Liver (tissue), 3 donors: ENCODE results near the gene SGO1.

ENCODE experiments used
- ATF3 ChIP-seq: IDR thresholded peaks from 2 replicates; pipeline ENCODE4 v1.6.1; 2016; ENCODE audit warnings: antibody characterized with exemption
- CTCF ChIP-seq: fragments of 150-350 bp; IDR thresholded peaks from 2 replicates; pipeline ENCODE4 v1.5.1; 2017; ENCODE audit warnings: improper control_type of control experiment, low read depth, low read length; ENCODE audit not compliant: missing input control
- GABPA ChIP-seq, 2 donors: IDR thresholded peaks in 1 of 2; conservative IDR thresholded peaks in 1 of 2; 2 replicates each; pipeline ENCODE4 v1.6.1; 2016; ENCODE audit warnings: antibody characterized with exemption in 2 of 2, mild to moderate bottlenecking in 1 of 2, moderate library complexity in 1 of 2
- JUND ChIP-seq, 2 donors: IDR thresholded peaks; 2 replicates each; pipeline ENCODE4 v1.6.1; 2016; ENCODE audit warnings: antibody characterized with exemption in 2 of 2
- MAX ChIP-seq: IDR thresholded peaks from 2 replicates; pipeline ENCODE4 v1.6.1; 2016; ENCODE audit warnings: antibody characterized with exemption
- NR2F2 ChIP-seq: IDR thresholded peaks from 2 replicates; pipeline ENCODE4 v1.6.1; 2016; ENCODE audit warnings: antibody characterized with exemption
- RAD21 ChIP-seq, 2 donors: IDR thresholded peaks; 2 replicates each; pipeline ENCODE4 v1.6.1; 2016; ENCODE audit warnings: antibody characterized with exemption in 2 of 2, mild to moderate bottlenecking in 2 of 2
- REST ChIP-seq: IDR thresholded peaks from 2 replicates; pipeline ENCODE4 v1.6.1; 2016; ENCODE audit warnings: antibody characterized with exemption, mild to moderate bottlenecking
- RXRA ChIP-seq, 2 donors: IDR thresholded peaks; 2 replicates each; pipeline ENCODE4 v1.6.1; 2017 to 2018; ENCODE audit warnings: antibody characterized with exemption in 2 of 2, mild to moderate bottlenecking in 1 of 2
- YY1 ChIP-seq: IDR thresholded peaks from 2 replicates; pipeline ENCODE4 v1.6.1; 2016; ENCODE audit warnings: antibody characterized with exemption, mild to moderate bottlenecking
- donor health status: healthy.
- donor health status: healthy.

GRCh38 chr3:20141851-20142250 is 44.2 kb downstream of the SGO1 start:
- no peak for TF ChIP-seq CTCF
- TF ChIP-seq ATF3 = no peak
- no peak for TF ChIP-seq JUND (IDR thresholded peaks at IDR 0.05)
- no peak for TF ChIP-seq MAX
- TF ChIP-seq REST = no peak
- TF ChIP-seq NR2F2 = no peak
- no peak for TF ChIP-seq RAD21 (IDR thresholded peaks at IDR 0.05)
- TF ChIP-seq YY1 = no peak
- TF ChIP-seq GABPA (IDR thresholded peaks at IDR 0.05 in 1 of 2, conservative IDR thresholded peaks at IDR 0.05 in 1 of 2) = no peak
- no peak for TF ChIP-seq RXRA (IDR thresholded peaks at IDR 0.05)
